GM18858 (cell line): ENCODE measurements around the gene SIGLEC9.
A peak's percentile ranks its signal among the peaks of the same experiment; 100 is the strongest.

Experiments used
- ATAC-seq: cut with Tn5 transposase; IDR thresholded peaks from one replicate; pipeline ENCODE4 v1.9.1; 2021; ENCODE audit not compliant: unreplicated experiment

SIGLEC9 gene

DNA sequence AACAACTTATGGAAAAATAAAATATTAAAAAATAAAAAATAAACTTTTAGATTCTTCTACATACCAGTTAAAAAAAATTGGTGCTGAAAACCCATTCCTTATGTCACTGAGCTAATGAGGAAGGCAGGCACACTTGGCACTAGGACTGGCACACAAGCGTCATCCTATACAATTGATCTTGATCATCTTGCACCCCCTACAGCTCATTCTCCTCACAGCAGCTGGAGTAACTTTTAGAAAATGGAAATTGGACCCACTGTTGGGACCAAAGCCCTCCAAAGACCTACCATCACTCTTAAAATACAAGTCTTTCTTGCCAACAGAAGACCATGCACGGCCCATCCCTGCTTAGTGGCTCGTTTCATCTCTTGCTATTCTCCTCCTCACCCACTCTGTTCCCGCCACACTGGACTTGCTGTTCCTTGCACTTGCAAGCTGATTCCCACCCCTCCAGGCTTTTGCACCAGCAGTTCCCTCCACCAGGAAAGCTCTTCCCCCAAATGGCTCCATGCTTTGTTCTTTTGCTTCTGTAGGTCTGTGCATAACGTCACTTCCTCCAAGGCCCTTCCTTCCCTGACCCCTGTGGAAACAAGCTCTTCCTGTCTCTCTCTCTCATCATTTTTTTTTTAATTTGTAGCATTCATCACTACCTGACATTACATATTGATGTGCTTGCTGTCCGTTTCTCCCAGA is 28.1 kb upstream of the SIGLEC9 start:
- no peak for ATAC-seq

DNA sequence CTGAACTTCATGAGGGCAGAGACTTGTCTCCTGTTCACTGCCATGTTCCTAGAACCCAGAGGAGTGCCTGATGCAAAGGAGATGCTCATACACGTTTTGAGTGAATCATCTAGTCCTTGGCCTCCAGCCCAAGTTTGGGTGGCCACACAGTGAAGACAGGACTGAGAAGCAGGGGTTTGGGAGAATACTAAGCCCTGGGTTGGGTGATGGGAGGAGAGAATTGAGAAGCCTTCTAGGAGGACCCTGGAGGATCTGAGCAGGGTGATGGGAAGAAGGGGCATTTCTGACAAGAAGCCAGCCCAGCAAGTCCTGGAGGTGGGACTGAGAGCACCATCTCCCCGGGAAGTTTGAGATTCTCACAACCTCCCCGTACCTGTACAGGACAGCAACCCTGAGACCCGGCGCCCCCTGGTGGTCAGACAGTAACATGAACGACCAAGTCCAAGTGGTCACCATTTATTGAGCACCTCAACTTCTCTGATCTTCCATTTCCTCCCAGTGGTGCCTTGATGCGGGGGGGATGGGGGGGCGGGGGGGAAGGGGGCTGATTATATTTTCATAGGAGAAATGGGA is 27.5 kb upstream of the SIGLEC9 start:
- no peak for ATAC-seq

DNA sequence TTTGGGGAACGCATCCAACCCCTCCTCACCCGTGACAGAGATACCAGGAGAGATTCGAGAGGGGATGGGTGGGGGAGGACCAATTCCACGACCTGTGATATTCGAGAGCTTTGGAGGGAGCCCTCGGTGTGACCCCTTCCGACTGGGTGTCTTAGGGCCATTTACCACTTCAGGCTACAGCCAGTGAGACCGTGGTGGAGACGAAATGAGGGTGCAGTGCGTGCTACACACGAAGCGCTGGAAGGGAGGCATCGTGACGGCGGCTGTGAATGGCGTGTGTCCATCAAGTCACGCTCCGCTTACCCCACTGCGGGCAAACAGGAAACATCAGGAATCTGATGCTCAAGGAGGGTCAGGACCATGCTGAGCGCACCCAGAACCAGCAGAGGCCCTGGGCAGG is 26.9 kb upstream of the SIGLEC9 start:
- ATAC-seq, result no peak

DNA sequence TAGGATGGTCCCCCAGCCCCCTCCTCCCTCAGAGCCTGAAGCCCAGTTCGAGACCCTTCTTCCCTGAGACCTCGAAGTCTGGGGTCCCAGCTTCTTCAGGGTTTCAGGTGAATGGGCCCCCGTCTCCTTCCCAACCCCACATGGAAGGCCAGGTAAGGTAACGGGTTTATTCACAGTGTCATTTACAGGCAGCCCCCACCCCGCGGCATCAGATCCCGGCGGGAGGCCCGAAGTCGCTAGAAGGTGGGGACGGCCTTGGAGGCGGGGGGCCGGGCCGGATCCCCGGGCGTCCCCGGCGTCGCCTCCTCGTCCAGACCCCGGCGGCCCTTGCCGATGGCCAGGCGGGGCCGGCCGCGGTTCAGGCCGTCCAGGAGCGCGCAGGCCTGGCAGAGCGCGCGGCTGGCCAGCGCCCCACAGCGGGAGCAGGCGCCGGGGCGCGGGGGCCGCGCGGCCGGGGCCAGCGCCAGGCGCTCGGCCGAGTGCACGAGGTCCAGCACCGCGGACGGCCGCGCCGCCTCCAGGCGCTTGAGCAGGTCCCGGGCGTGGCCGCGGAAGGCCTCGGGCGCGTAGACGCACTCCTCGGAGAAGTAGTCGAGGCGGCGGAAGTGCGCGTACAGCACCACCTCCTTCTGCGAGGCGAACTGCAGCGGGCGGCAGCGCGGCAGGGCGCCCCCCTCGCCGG is 26.2 kb upstream of the SIGLEC9 start:
- no peak for ATAC-seq

DNA sequence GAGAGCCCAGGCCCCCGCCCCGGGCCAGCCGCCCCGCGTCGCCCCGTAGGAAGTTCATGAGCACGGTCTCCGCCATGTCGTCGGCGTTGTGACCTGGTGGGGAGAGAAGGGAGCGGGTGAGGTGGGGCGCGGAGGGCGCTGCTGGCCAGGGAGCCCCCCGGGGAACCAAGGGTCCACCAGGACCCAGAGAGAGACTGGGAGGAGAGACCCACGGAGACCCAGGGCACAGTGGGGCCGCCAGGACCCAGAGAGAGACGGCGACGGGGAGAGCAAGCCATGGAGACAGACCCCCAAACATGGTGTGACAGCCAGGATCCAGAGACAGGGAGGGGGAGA is 25.7 kb upstream of the SIGLEC9 start:
- ATAC-seq, result no peak

DNA sequence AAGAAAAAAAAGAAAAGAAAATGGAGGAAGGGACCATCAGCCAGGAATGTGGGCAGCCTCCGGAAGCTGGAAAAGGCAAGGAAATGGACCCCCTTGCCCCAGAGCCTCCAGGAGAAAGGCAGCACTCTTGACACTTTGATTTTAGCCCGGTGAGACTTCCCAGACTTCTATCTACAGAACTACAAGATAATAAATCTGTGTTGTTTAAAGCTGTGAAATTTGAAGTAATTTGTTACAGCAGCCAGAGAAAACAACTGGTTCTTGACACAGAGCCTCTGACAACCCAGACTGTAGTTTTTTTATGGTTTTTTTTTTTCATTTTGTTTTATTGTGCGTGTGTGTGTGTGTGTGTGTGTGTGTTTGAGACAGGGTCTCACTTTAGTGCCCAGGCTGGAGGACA is 24.1 kb upstream of the SIGLEC9 start:
- no peak for ATAC-seq

DNA sequence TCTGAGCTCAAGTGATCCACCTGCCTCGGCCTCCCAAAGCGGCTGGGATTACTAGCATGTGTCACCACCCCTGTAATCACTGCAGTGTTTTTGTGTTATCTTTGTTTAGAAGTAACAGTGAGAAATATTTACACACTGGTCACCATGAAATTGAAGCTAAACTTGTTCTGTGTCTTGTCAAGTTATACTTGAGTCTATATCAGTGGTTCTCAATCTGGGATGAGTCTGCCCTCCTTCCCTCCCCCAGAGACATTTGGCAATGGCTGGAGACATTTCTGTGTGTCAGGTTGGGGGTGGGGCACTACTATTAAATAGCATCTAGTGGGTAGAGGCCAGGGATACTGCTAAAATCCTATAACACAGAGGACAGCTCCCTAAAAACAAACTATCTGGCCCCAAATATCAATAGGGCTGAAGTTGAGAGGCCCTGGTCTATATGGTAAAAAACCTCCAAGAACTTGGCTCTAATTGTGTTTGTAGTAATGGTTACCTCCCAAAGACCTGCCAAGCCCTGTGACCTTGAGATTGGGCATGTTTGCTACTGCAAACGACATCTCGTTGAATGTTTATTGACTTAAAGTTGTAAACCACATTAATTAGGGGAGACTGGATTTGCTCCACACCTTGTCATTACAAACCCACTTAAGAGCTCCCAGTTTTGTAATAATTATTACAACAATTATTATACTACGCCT is 23.4 kb upstream of the SIGLEC9 start:
- ATAC-seq, result no peak

DNA sequence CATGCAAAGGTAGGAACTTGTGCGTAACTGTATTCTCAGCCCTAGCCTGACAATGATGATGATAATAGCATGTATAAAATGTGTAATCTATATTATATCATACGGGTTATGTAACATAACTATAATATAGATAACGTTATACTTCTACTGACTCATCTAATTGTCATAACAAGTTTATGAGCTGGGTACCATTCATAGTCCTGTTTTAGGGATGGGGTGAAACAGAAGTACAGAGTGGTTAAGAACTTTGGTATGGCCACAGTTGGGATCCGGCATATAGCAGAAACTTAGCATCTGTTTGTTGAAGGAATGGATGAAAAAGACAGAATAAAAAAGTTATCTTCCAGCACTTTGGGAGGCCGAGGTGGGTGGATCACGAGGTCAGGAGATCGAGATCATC is 21.7 kb upstream of the SIGLEC9 start:
- ATAC-seq, result no peak

DNA sequence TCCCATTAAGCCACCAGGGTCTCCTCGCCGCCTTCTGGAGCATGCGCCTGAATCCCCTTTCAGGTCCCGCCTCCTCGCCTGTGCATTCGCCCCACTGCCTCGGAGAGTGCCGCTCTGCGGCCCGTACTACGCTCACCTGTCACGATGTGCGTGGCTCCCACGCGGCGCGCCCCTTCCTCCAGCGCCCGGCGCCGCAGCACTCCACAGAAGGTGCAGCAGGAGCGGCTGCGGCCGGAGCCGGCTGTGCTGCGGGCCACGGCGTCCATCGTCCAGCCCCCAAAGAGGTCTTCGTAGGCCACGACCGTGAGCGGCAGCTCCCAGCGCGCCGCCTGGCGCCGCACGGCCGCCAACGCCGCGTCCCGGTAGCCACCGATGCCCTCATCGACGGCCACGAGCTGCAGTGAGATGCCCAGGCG is 20.8 kb upstream of the SIGLEC9 start:
- ATAC-seq, result no peak

DNA sequence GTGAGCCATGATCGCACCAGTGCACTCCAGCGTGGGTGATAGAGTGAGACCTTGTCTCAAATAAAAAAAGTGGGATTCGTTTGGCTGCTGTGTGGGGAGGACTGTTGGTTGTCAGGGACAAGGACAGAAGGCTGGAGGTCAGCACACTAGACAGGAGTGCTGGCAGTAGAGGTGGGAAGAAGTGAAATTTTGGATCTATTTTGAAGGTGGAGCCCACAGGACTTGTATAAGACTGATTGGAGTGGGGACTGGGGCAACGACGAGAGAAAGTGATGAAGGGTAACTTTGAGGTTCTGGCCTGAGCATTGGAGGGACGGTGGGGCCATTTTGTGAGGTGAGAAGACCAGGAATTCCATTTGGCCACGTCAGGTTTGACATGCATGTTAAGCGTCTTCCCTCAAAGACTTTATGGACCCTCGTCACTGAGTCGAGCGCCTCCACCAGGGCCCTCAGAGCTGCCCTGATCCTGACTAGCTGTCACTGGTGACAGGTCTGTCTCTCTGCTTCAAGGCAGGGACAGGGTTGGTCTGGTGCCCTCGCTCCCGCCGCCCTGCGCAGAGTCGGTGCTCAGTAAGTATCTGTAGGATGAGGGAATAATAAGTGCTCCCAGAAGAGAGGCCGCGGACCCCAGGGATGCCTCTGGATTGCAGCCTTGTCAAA is 17.2 kb upstream of the SIGLEC9 start:
- no peak for ATAC-seq

DNA sequence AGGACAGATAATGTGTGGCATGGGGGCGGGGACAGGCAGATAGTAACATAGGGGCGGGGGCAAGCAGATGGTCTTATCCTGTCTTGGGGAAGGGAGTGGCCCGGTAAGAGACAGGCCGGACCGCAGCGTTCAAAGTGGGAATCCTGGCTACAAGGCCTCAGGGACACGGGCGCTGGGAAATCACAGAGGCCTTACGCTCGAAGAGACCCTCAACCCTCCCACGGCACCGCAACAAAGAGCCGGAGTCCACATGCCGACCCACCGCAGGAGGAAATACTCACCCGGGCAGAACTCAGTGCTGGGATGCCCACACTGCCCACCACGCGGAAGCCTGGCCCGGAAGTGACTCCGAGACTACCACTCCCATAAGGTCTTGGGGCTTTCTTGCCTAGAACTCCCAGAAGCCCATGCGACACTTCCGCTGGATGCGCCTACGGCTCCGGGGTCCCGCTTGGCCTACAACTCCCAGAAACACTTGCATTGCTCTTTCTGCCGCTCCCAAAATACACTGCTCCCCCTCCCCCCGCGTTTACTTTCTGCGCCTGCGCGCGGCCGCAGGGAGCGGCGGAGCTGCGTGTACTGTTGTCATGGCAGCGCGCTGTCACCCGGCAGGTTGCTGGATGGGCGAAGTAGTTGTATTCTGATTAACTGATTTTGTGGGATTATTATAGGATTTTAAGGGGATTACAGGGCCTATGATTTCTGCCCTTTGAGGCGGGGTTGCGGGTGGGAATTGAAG is 16.5 kb upstream of the SIGLEC9 start, which contains the start of gene CTU1:
Gene CTU1 (minus strand): TSS at position 344 of the 739 bp plus-strand sequence. CDS start 3,840 bp downstream, outside the sequence.
- peak; percentile 90 for ATAC-seq

DNA sequence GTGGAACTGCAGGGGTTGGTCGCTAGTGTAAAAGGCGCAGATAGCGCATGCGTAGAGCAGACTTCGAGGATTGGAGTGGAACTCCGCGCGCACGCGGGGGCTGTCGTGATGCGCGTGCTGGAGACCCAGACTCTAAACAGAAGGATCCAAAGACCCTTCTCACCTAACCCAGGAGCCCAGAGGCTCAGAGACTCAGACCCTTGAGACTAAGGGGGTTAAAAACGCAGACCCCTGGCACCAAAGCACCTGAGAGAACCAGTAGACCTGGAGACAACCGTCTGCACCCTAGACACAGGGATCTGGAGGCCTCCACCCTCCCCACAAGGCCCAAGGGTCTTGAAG is 15.9 kb upstream of the SIGLEC9 start:
- ATAC-seq, result peak; percentile 21

DNA sequence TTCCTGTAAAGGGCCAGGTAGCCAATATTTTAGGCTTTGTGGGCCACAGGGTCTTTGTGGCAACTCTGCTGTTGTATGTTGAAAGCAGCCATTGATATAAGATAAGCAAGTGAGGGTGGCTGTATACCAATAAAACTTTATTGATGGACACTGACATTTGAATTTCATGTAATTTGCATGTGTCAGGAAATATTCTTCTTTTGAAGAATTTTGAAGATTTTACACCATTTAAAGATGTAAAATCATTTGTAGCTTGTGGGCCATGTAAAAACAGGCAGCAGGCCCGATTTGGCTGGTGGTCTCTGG is 14.1 kb upstream of the SIGLEC9 start:
- ATAC-seq, result no peak

DNA sequence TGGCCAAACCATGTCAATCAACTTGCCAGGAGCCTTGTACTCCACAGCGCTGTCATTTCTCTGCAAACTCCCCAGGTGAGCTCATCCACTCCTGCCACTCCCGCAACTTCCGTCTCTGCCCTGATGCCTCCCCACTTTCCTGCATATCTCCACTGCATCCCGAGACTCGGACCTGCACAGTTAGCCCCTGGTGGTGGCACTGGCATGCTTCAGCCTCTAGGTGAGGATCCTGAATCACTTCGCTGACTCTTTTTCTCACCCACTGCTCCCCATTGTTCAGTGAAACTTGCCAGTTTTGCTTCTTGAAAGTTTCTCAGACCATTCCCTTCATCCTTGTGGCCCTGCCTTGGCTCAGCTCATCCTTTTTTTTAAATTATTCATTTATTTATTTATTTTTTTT is 13.1 kb upstream of the SIGLEC9 start:
- ATAC-seq, result no peak

DNA sequence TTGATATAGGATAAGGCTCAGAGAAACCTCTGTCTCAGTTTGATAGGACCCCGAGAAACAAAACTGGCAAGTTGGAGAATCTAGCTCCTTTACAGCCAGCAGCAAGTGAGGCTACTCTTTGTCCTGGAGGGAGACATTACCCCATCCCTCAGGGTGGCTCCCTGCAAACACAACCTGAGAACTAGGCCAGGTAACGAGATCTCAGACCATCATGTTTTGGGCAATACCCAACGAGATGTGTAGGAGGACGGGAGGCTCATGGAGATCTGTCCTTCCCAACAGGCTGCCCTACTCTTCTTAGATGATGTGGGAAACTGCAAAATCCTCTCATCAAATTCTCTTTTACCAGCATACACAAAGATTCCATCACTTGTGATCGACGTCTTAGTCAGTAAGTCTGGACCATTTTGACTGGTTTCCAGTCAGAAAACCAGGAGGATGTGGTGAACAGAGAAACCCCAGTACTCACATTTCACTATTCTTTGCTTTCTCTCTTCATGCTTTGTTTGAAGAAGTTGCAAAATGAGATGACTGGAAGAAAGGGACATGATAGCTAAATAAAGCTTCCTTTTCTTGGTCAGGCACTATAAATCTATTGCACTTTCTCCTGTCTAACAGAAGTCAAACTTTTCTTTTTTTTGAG is 10.5 kb upstream of the SIGLEC9 start:
- no peak for ATAC-seq

DNA sequence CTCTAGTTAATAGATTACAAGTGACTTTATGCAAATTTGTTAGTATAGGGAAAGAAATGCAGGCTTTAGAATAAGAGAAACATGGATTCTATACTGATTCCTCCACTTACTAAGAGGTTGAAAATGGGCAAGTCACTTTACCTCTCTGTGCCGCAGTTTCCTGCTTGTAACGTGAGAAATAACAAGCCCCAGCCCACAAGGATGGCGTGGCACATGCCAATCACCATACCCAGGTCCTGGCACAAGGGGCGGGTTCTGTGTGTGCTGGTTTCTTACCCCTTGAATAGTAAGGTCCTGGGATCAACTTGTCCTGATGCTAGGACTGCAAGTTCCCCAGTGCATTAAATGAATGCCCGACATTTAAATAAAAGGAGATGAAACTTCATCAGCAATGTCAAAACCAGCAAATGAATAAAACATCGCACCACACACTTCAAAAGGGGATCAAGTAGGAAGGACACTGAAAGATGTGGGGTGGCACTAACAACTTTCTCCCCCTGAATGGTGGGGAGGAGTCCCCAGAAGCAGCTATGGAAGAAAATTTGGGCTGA is 7.9 kb upstream of the SIGLEC9 start:
- no peak for ATAC-seq

DNA sequence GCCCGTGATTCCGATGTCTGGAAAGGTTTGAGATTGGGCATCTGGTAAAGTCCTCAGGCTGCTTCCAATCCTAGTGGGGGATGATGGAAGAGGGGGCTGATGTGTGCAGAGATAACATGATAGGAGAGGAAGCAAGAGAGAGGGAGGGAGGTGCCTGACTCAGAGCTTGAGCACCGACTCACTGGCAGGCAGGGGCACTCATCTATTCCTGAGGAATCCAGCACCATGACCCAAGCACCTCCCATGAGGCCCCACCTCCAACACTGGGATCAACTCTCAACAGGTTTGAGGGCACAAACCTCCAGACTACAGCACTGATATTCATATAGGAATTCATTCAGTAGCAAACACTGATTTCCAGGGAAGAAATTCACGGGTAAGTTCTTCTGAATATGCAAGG is 5.6 kb upstream of the SIGLEC9 start:
- no peak for ATAC-seq

DNA sequence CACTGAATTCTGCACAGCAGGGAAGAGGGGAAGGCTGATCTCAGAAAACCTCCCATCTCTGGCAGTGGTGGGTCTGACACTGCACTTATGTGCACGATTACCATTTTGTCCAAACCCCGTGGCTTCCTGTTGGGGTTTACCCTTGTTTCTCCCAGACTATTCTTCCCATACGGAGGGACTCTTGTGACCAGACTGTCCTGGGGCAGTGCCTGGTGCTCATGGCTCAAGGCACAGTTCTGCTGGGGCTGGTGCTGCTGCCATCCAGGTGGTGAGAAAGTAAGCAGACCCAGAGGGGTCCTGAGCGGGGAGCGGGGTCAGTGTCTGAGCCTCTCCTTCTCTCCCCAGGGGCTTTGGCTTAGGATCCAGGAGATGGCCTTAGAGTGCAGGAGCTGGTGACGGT is 5.1 kb upstream of the SIGLEC9 start:
- ATAC-seq, result no peak

DNA sequence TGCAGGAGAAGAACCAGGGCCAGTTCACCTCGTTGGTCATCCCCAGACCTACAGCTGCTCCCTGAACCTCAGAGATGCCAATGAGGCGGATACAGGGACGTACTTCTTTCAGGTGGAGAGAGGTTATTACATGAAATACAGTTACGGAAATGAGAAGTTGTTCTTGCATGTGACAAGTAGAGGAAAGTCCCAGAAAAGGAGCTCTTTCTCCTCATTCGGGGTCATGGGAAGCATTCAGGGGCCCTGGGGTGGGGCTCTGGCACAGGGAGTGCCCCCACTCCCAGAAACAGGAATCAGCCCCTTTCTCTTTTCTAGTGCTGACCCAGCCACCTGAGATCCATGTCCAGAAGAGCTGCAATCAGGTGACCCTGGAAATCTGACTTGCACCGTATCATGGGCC is 4.5 kb upstream of the SIGLEC9 start:
- no peak for ATAC-seq

DNA sequence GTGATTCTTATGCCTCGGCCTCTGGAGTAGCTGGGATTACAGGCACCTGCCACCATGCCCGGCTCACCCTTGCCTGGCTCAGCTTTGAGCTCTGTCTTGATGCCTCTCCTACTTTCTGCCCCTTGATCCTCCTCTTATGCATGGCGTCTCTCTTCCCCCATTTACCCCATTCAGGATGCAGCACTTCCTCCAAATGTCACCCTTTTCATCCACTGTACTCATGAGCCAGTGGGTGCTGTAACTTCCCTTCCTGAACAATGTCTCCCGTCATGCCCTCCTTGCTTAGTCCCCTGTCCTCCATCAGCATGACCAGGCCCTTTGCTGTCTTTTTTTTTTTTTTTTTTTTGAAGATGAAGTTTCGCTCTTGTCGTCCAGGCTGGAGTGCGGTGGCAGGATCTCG is 3.4 kb upstream of the SIGLEC9 start:
- no peak for ATAC-seq
